GM12878 (cell line): Measurements from ENCODE around the gene ISM1. TPM values are rescaled to one million over a fixed set of nuclear protein-coding genes. Genes with fewer than 3 reads are reported as not detected.

Experiments
- ATF2 ChIP-seq: IDR thresholded peaks from 2 replicates; pipeline ENCODE4 v1.6.1; 2012; ENCODE audit warnings: low read length, inconsistent platforms
- FOXK2 ChIP-seq: fragments of 450-650 bp; IDR thresholded peaks from 2 replicates; pipeline ENCODE4 v1.6.1; 2017; ENCODE audit warnings: mild to moderate bottlenecking, moderate library complexity
- TCF12 ChIP-seq: IDR thresholded peaks from 2 replicates; pipeline ENCODE4 v1.6.1; 2011; ENCODE audit warnings: low read depth, mild to moderate bottlenecking, low read length
- YY1 ChIP-seq: IDR thresholded peaks from 2 replicates; pipeline ENCODE4 v1.6.1; 2011; ENCODE audit warnings: low read depth, mild to moderate bottlenecking, low read length
- ZSCAN29 ChIP-seq: fragments of 450-650 bp; IDR thresholded peaks from 2 replicates; pipeline ENCODE4 v1.6.1; 2017; ENCODE audit warnings: mild to moderate bottlenecking, moderate library complexity
- polyA plus RNA-seq, 11 experiments: library from polyadenylated mRNA; depleted of rRNA in 4 of 11; unstranded in 6 of 11; stranded (reverse) in 5 of 11; fragments of >200 nt; fragmentation: Nextera tagmentation in 4 of 11; fragmentation: Illumina TruSeq in 1 of 11; extraction: Ambion mirVana in 4 of 11; extraction: Trizol in 1 of 11; gene quantifications; 1 replicate in 1 of 11; 2 replicates in 10 of 11; pipeline versions ENCODE4 v1.2.1 to v1.2.3, GENCODE V29; 2011 to 2016; ENCODE audit warnings: inconsistent platforms in 2 of 11, missing spikeins in 2 of 11, low read depth in 1 of 11
- total RNA-seq, 4 experiments: library from RNA; depleted of rRNA in 3 of 4; stranded (reverse); fragments of >200 nt in 3 of 4; fragmentation: Illumina TruSeq in 1 of 4; extraction: Trizol in 1 of 4; gene quantifications; 2 replicates each; pipeline versions ENCODE4 v1.2.1 to v1.2.3, GENCODE V29; 2013 to 2021
- TF ChIP-seq, protein P1 (sequence below), 3 experiments: IDR thresholded peaks in 2 of 3; conservative IDR thresholded peaks in 1 of 3; 2 replicates each; pipeline ENCODE4 v1.5.1; 2011; ENCODE audit warnings: low read depth in 3 of 3, low read length in 3 of 3, mild to moderate bottlenecking in 3 of 3, control low read depth in 2 of 3, moderate library complexity in 2 of 3, inconsistent platforms in 1 of 3, mixed read lengths in 1 of 3; ENCODE audit not compliant: control insufficient read depth in 2 of 3, insufficient read depth in 1 of 3; ENCODE audit errors: extremely low read depth in 1 of 3
- TF ChIP-seq, protein P2 (sequence below): IDR thresholded peaks from 2 replicates; pipeline ENCODE4 v1.6.1; 2011; ENCODE audit warnings: mild to moderate bottlenecking, low read depth, low read length, moderate library complexity; ENCODE audit not compliant: insufficient replicate concordance
- TF ChIP-seq, protein P3 (sequence below): fragments of 450-650 bp; IDR thresholded peaks from 2 replicates; pipeline ENCODE4 v1.6.1; 2017; ENCODE audit warnings: mild to moderate bottlenecking, moderate library complexity

Gene ISM1
- total and polyA plus RNA-seq, 10 of the 15 experiments (the other 5 are each of a cell fraction or from before 2014, with no cell fraction given): 0.01 to 0.03 TPM; not detected in 8

- TF ChIP-seq, protein P1, sequence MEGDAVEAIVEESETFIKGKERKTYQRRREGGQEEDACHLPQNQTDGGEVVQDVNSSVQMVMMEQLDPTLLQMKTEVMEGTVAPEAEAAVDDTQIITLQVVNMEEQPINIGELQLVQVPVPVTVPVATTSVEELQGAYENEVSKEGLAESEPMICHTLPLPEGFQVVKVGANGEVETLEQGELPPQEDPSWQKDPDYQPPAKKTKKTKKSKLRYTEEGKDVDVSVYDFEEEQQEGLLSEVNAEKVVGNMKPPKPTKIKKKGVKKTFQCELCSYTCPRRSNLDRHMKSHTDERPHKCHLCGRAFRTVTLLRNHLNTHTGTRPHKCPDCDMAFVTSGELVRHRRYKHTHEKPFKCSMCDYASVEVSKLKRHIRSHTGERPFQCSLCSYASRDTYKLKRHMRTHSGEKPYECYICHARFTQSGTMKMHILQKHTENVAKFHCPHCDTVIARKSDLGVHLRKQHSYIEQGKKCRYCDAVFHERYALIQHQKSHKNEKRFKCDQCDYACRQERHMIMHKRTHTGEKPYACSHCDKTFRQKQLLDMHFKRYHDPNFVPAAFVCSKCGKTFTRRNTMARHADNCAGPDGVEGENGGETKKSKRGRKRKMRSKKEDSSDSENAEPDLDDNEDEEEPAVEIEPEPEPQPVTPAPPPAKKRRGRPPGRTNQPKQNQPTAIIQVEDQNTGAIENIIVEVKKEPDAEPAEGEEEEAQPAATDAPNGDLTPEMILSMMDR (IDR thresholded peaks at IDR 0.05 in 2 of 3, conservative IDR thresholded peaks at IDR 0.05 in 1 of 3; ENCODE audit: control insufficient read depth in 2 of 3, extremely low read depth in 1 of 3, insufficient read depth in 1 of 3, low read depth in 3 of 3, low read length in 3 of 3): no peak
- no peak for TF ChIP-seq ATF2
- no peak for TF ChIP-seq FOXK2
- TF ChIP-seq YY1: no peak
- TF ChIP-seq TCF12: no peak
- TF ChIP-seq, protein P2, sequence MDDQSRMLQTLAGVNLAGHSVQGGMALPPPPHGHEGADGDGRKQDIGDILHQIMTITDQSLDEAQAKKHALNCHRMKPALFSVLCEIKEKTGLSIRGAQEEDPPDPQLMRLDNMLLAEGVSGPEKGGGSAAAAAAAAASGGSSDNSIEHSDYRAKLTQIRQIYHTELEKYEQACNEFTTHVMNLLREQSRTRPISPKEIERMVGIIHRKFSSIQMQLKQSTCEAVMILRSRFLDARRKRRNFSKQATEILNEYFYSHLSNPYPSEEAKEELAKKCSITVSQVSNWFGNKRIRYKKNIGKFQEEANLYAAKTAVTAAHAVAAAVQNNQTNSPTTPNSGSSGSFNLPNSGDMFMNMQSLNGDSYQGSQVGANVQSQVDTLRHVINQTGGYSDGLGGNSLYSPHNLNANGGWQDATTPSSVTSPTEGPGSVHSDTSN: no peak
- TF ChIP-seq ZSCAN29: no peak
- TF ChIP-seq, protein P3, sequence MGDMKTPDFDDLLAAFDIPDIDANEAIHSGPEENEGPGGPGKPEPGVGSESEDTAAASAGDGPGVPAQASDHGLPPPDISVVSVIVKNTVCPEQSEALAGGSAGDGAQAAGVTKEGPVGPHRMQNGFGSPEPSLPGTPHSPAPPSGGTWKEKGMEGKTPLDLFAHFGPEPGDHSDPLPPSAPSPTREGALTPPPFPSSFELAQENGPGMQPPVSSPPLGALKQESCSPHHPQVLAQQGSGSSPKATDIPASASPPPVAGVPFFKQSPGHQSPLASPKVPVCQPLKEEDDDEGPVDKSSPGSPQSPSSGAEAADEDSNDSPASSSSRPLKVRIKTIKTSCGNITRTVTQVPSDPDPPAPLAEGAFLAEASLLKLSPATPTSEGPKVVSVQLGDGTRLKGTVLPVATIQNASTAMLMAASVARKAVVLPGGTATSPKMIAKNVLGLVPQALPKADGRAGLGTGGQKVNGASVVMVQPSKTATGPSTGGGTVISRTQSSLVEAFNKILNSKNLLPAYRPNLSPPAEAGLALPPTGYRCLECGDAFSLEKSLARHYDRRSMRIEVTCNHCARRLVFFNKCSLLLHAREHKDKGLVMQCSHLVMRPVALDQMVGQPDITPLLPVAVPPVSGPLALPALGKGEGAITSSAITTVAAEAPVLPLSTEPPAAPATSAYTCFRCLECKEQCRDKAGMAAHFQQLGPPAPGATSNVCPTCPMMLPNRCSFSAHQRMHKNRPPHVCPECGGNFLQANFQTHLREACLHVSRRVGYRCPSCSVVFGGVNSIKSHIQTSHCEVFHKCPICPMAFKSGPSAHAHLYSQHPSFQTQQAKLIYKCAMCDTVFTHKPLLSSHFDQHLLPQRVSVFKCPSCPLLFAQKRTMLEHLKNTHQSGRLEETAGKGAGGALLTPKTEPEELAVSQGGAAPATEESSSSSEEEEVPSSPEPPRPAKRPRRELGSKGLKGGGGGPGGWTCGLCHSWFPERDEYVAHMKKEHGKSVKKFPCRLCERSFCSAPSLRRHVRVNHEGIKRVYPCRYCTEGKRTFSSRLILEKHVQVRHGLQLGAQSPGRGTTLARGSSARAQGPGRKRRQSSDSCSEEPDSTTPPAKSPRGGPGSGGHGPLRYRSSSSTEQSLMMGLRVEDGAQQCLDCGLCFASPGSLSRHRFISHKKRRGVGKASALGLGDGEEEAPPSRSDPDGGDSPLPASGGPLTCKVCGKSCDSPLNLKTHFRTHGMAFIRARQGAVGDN: no peak
- TF ChIP-seq, all 136 proteins: peak for 0
Measured at GRCh38 chr20:13231031-13231752, 10.1 kb downstream of the ISM1 start (continued).
